Measurements from ENCODE around the gene AK3. TPM values are rescaled to one million over a fixed set of nuclear protein-coding genes. Genes with fewer than 3 reads are reported as not detected.
A peak's percentile ranks its signal among the peaks of the same experiment; 100 is the strongest.

The AK3 gene
- total RNA-seq, 1 experiment from 2014 or later: 21.5 TPM

DNA sequence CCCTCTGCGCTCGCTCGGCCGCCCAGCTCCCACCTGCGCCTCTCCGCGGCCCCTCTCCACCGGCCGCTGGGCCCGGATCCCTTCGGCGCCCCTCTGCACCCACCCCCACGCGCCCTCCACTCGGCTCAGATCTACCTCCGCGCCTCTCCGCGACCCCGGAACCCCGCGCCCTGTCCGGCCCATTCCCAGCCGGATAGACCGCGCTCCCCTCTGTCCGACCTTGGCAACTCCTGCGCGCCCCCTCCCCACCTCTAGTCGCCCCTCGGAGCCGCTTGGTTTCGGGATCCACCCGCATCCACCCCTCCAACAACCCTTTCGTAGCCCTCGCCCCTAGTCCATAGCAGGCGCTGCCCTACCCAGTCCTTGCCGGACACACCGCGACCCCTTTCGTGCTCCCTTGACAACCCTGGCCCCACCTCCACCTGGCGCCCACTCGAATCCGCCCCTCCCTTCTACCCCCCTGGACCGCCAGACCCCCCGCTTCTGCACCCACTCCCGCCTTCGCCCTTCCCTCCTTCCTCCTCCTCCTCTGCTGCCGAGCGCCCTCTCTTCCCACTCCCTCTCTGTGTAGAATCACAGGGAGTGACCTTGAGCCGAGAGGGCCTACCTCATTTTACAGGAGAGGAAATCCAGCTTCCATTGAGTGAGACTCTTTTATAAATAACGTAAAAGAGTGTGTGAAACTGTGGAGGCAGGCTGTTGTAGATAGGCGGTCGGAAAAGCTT lies 525 bp upstream of the AK3 start:
- intact Hi-C loops (cut with micrococcal nuclease; ENCODE audit: unreplicated experiment): no loop called here
- Mint-ChIP-seq H3K4me3 (ENCODE audit: low read depth, unreplicated experiment) (peak overlapping the region; percentile 80), H3K4me1 (ENCODE audit: low read depth, unreplicated experiment) (peaks cover 9% of the 10 kb centered on the region), H3K27ac (ENCODE audit: unreplicated experiment) (no peak overlapping the region), H3K36me3 (ENCODE audit: insufficient read depth, unreplicated experiment) (peaks cover 31% of the 10 kb centered on the region), H3K9me3 (ENCODE audit: low read depth, unreplicated experiment) (no peaks in the 10 kb centered on the region), H3K27me3 (ENCODE audit: unreplicated experiment) (no peaks in the 10 kb centered on the region)
- no peak for TF ChIP-seq CTCF (IDR thresholded peaks at IDR 0.05; ENCODE audit: unreplicated experiment)
- CTCF ChIA-PET: interaction anchor here (0.6 to 1.3 kb wide), 3 partner anchors 8 to 701 kb away, joined by 3 to 12 read pairs (median 4); no protein-coding TSS in a partner anchor
- BruUV-seq (replicated peaks): no TSS peak
- no peak for DNase-seq

GRCh38 chr9:4740388-4740637 lies 689 bp downstream of the AK3 start:
- H3K9me3 Mint-ChIP-seq (ENCODE audit: low read depth, unreplicated experiment): no peaks in the 10 kb centered on the region
- H3K36me3 Mint-ChIP-seq (ENCODE audit: insufficient read depth, unreplicated experiment): peaks cover 31% of the 10 kb centered on the region
- peak overlapping the region; percentile 79 for H3K27ac Mint-ChIP-seq (ENCODE audit: unreplicated experiment)
- no TSS peak for BruUV-seq (replicated peaks)
- no peak for TF ChIP-seq CTCF (IDR thresholded peaks at IDR 0.05; ENCODE audit: unreplicated experiment)
- peaks cover 9% of the 10 kb centered on the region for H3K4me1 Mint-ChIP-seq (ENCODE audit: low read depth, unreplicated experiment)
- CTCF ChIA-PET: interaction anchor here (0.7 to 1.3 kb wide), 2 partner anchors 20 to 553 kb away, joined by 3 read pairs; no protein-coding TSS in a partner anchor
- no peaks in the 10 kb centered on the region for H3K27me3 Mint-ChIP-seq (ENCODE audit: unreplicated experiment)
- peak overlapping the region; percentile 80 for H3K4me3 Mint-ChIP-seq (ENCODE audit: low read depth, unreplicated experiment)
- intact Hi-C loops (cut with micrococcal nuclease; ENCODE audit: unreplicated experiment): no loop called here
- DNase-seq: no peak

DNA sequence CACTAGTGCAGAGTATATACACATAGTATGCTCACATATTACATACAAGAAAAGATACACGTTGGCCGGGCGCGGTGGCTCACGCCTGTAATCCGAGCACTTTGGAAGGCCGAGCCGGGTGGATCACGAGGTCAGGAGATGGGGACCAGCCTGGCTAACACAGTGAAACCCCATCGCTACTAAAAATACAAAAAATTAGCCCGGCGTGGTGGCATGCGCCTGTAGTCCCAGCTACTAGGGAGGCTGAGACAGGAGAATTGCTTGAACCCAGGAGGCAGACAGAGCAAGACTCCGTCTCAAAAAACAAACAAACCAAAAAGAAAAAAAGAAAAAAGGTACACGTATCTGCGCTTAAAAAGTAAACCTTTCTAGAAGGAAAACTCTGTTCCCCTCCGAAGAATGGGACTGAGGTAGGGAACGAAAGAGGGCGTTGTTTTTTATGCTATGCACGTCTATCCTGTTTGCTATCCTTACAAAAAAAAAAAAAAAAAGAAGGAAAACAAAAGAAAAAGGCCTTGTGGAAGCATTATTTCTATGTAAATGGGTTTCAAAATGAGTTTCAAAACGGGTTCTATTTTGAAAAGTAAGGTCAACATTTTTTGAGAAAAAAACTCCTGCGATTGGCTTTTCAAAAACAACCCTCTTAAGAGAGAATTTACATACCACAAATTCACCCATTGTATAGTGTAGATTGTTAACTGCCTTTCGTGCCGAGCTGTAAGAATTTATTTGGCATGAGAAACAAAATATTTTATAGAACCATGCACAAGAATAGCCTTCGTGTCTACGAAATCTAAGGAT lies 1.2 kb downstream of the AK3 start:
- H3K27ac Mint-ChIP-seq (ENCODE audit: unreplicated experiment): peak overlapping the region; percentile 79
- peak overlapping the region; percentile 80 for H3K4me3 Mint-ChIP-seq (ENCODE audit: low read depth, unreplicated experiment)
- H3K9me3 Mint-ChIP-seq (ENCODE audit: low read depth, unreplicated experiment): no peaks in the 10 kb centered on the region
- peaks cover 31% of the 10 kb centered on the region for H3K36me3 Mint-ChIP-seq (ENCODE audit: insufficient read depth, unreplicated experiment)
- BruUV-seq (replicated peaks): TSS peak; percentile 59
- H3K27me3 Mint-ChIP-seq (ENCODE audit: unreplicated experiment): no peaks in the 10 kb centered on the region
- CTCF ChIA-PET: interaction anchor here (0.7 to 1.3 kb wide), 2 partner anchors 20 to 554 kb away, joined by 3 read pairs; no protein-coding TSS in a partner anchor
- intact Hi-C loops (cut with micrococcal nuclease; ENCODE audit: unreplicated experiment): loop anchor here (10.0 kb wide), 1 partner anchor 55 kb away; no protein-coding TSS in a partner anchor
- TF ChIP-seq CTCF (IDR thresholded peaks at IDR 0.05; ENCODE audit: unreplicated experiment): no peak
- no peak for DNase-seq
- H3K4me1 Mint-ChIP-seq (ENCODE audit: low read depth, unreplicated experiment): peaks cover 9% of the 10 kb centered on the region

- Mint-ChIP-seq H3K4me1 (ENCODE audit: low read depth, unreplicated experiment) (peaks cover 9% of the 10 kb centered on the region), H3K27me3 (ENCODE audit: unreplicated experiment) (no peaks in the 10 kb centered on the region), H3K36me3 (ENCODE audit: insufficient read depth, unreplicated experiment) (peaks cover 31% of the 10 kb centered on the region), H3K4me3 (ENCODE audit: low read depth, unreplicated experiment) (peak overlapping the region; percentile 80), H3K27ac (ENCODE audit: unreplicated experiment) (peak overlapping the region; percentile 50), H3K9me3 (ENCODE audit: low read depth, unreplicated experiment) (no peaks in the 10 kb centered on the region)
- CTCF ChIA-PET: no interaction called here
- BruUV-seq (replicated peaks): no TSS peak
- intact Hi-C loops (cut with micrococcal nuclease; ENCODE audit: unreplicated experiment): loop anchor here (10.0 kb wide), 1 partner anchor 54 kb away; no protein-coding TSS in a partner anchor
- TF ChIP-seq CTCF (IDR thresholded peaks at IDR 0.05; ENCODE audit: unreplicated experiment): no peak
- DNase-seq: no peak
These were observed 2.0 kb downstream of the AK3 start for GRCh38 chr9:4738866-4739586.
